A549 (cell line): ENCODE measurements around the gene ITGB7. TPM values are rescaled to one million over a fixed set of nuclear protein-coding genes. Genes with fewer than 3 reads are reported as not detected.
A peak's percentile ranks its signal among the peaks of the same experiment; 100 is the strongest.

ENCODE experiments used
- ATAC-seq, 2 experiments: fragments of 200-7000 bp in 1 of 2; fragments of >200 bp in 1 of 2; cut with Nextera tagmentation in 1 of 2; cut with Tn5 transposase in 1 of 2; 3 replicates each; pipeline versions ENCODE4 v1.8.0 to v1.9.1; 2018 to 2020; ENCODE audit warnings: mild to moderate bottlenecking in 1 of 2, moderate library complexity in 1 of 2
- CTCF ChIA-PET: fragments of 300-600 bp; sonication (Branson Sonifier 250); formaldehyde crosslinking; extraction: SDS; loops from one replicate; lab custom pipeline; 2021; ENCODE audit warnings: antibody characterized with exemption, inconsistent platforms; lab: Yijun Ruan, JAX
- POLR2A ChIA-PET: fragments of 350-600 bp; formaldehyde crosslinking; extraction: SDS; loops from one replicate; lab custom pipeline; 2021; ENCODE audit warnings: antibody characterized with exemption, inconsistent platforms; lab: Yijun Ruan, JAX
- DNase-seq, 2 experiments: peaks; one replicate each; pipeline versions ENCODE4 v3.0.0 to v3.0.0-alpha.2; 2011 to 2016; ENCODE audit warnings: low read depth in 1 of 2, low spot score in 1 of 2
- FAIRE-seq: peaks from 2 replicates; lab custom pipeline; 2011; peaks lifted over from hg19 to GRCh38; lab: Jason Lieb, UNC
- H3K27ac ChIP-seq, 2 experiments: fragments of >200 bp; sonication (Bioruptor Twin); formaldehyde crosslinking; 3 replicates each; pipeline ENCODE4 v1.5.1; 2016 to 2017
- H3K4me1 ChIP-seq: fragments of >200 bp; sonication (Bioruptor Twin); formaldehyde crosslinking; 3 replicates; pipeline ENCODE4 v1.6.1; 2016
- H3K4me2 ChIP-seq: fragments of >200 bp; sonication (Bioruptor Twin); formaldehyde crosslinking; 3 replicates; pipeline ENCODE4 v1.6.1; 2016
- H3K4me3 ChIP-seq: fragments of >200 bp; sonication (Bioruptor Twin); formaldehyde crosslinking; 3 replicates; pipeline ENCODE4 v1.5.1; 2016
- H3K9me3 ChIP-seq: fragments of >200 bp; sonication (Bioruptor Twin); formaldehyde crosslinking; 3 replicates; pipeline ENCODE4 v1.6.1; 2016
- BCL3 ChIP-seq: fragments of >200 bp; sonication (Bioruptor Twin); formaldehyde crosslinking; IDR thresholded peaks from 3 replicates; pipeline ENCODE4 v1.6.1; 2016
- CTCF ChIP-seq: fragments of >200 bp; sonication (Bioruptor Twin); formaldehyde crosslinking; IDR thresholded peaks from 3 replicates; pipeline ENCODE4 v1.5.1; 2016
- EHF ChIP-seq: fragments of 250-450 bp; sonication (Bioruptor Pico); IDR thresholded peaks from 2 replicates; pipeline ENCODE4 v1.5.0; 2020; ENCODE audit warnings: mild to moderate bottlenecking
- EP300 ChIP-seq, 2 experiments: fragments of >200 bp; sonication (Bioruptor Twin); formaldehyde crosslinking; IDR thresholded peaks; 2 replicates in 1 of 2; 3 replicates in 1 of 2; pipeline ENCODE4 v1.6.1; 2016 to 2017
- FOSB ChIP-seq: fragments of 250-450 bp; sonication (Bioruptor Pico); IDR thresholded peaks from 2 replicates; pipeline ENCODE4 v1.5.0; 2020; ENCODE audit warnings: mild to moderate bottlenecking, moderate library complexity
- FOSL2 ChIP-seq, 2 experiments: fragments of 450-650 bp in 1 of 2; fragments of >200 bp in 1 of 2; sonication (Bioruptor Twin) in 1 of 2; formaldehyde crosslinking; IDR thresholded peaks; 2 replicates each; pipeline versions ENCODE4 v1.5.0 to v1.6.1; 2016 to 2020; ENCODE audit warnings: mild to moderate bottlenecking in 1 of 2, moderate library complexity in 1 of 2
- GATA3 ChIP-seq: IDR thresholded peaks from 2 replicates; pipeline ENCODE4 v1.6.1; 2012; ENCODE audit warnings: borderline replicate concordance
- HDAC2 ChIP-seq: fragments of 200-600 bp; sonication (generic); IDR thresholded peaks from 2 replicates; pipeline ENCODE4 v1.6.1; 2016
- HOXA7 ChIP-seq: fragments of 250-450 bp; sonication (Bioruptor Pico); IDR thresholded peaks from 2 replicates; pipeline ENCODE4 v1.5.0; 2020; ENCODE audit warnings: mild to moderate bottlenecking, moderate library complexity
- KDM5A ChIP-seq: fragments of 200-600 bp; sonication (generic); IDR thresholded peaks from 2 replicates; pipeline ENCODE4 v1.6.1; 2016; ENCODE audit warnings: antibody characterized with exemption, mild to moderate bottlenecking
- MAX ChIP-seq: IDR thresholded peaks from 2 replicates; pipeline ENCODE4 v1.6.1; 2012
- NR3C1 ChIP-seq: fragments of >200 bp; sonication (Bioruptor Twin); formaldehyde crosslinking; IDR thresholded peaks from 3 replicates; pipeline ENCODE4 v1.6.1; 2017
- PHF8 ChIP-seq: fragments of 200-600 bp; sonication (generic); IDR thresholded peaks from 2 replicates; pipeline ENCODE4 v1.6.1; 2016; ENCODE audit warnings: low read depth, mild to moderate bottlenecking, antibody characterized with exemption, moderate library complexity, borderline replicate concordance
- POLR2A ChIP-seq: IDR thresholded peaks from 2 replicates; pipeline ENCODE4 v1.6.1; 2012; ENCODE audit warnings: mild to moderate bottlenecking, low read length
- RAD21 ChIP-seq, 2 experiments: fragments of >200 bp in 1 of 2; sonication (Bioruptor Twin) in 1 of 2; formaldehyde crosslinking in 1 of 2; IDR thresholded peaks in 1 of 2; conservative IDR thresholded peaks in 1 of 2; 2 replicates in 1 of 2; 3 replicates in 1 of 2; pipeline ENCODE4 v1.6.1; 2012 to 2018; ENCODE audit warnings: inconsistent platforms in 1 of 2
- RARB ChIP-seq: fragments of 250-450 bp; sonication (Bioruptor Pico); IDR thresholded peaks from 2 replicates; pipeline ENCODE4 v1.8.0; 2021; ENCODE audit warnings: mild to moderate bottlenecking, moderate library complexity
- REST ChIP-seq: fragments of 200-600 bp; sonication (generic); IDR thresholded peaks from 2 replicates; pipeline ENCODE4 v1.6.1; 2016; ENCODE audit warnings: antibody characterized with exemption, mild to moderate bottlenecking, moderate library complexity
- SMC3 ChIP-seq: fragments of >200 bp; sonication (Bioruptor Twin); formaldehyde crosslinking; IDR thresholded peaks from 3 replicates; pipeline ENCODE4 v1.6.1; 2018; ENCODE audit warnings: inconsistent platforms
- SREBF2 ChIP-seq: fragments of 450-650 bp; IDR thresholded peaks from 2 replicates; pipeline ENCODE4 v1.6.1; 2014; ENCODE audit warnings: mild to moderate bottlenecking, moderate library complexity
- USF2 ChIP-seq: fragments of 450-650 bp; IDR thresholded peaks from 2 replicates; pipeline ENCODE4 v1.6.1; 2014; ENCODE audit warnings: antibody characterized with exemption
- ZC3H11A ChIP-seq: fragments of 450-650 bp; IDR thresholded peaks from 2 replicates; pipeline ENCODE4 v1.6.1; 2014; ENCODE audit warnings: antibody characterized with exemption, mild to moderate bottlenecking
- ZNF302 ChIP-seq: fragments of 250-450 bp; sonication (Bioruptor Pico); IDR thresholded peaks from 2 replicates; pipeline ENCODE4 v1.9.0; 2021; ENCODE audit warnings: inconsistent platforms, mild to moderate bottlenecking, moderate library complexity
- WGBS: methylation state at CpG from one replicate; pipeline ENCODE4 v1.1.6; 2017; ENCODE audit errors: missing lambda C conversion rate; 5-methylcytosine and 5-hydroxymethylcytosine counted together
- polyA plus RNA-seq, 4 experiments: library from polyadenylated mRNA; depleted of rRNA in 3 of 4; stranded (reverse); fragments of >200 nt; fragmentation: RNase III in 1 of 4; extraction: RNeasy Plus Mini Kit Qiagen cat#74134 plus additional on column Dnase treatment in 1 of 4; gene quantifications; 2 replicates in 3 of 4; 3 replicates in 1 of 4; pipeline ENCODE4 v1.2.3, GENCODE V29; 2011 to 2017

ITGB7 gene
- polyA plus RNA-seq, 2 of the 4 experiments (the other 2 are of a cell fraction): 0.54 to 0.56 TPM

- POLR2A ChIA-PET: interaction anchor here (0.8 to 1.2 kb wide), 2 partner anchors 15 to 38 kb away, joined by 3 to 4 read pairs; partner anchors contain the start of gene ESPL1
- FAIRE-seq: no peak
Measured at GRCh38 chr12:53252349-53252916, 45.4 kb upstream of the ITGB7 start.

GRCh38 chr12:53251477-53252348 is 44.7 kb upstream of the ITGB7 start:
- Histone ChIP-seq H3K4me2 (peak overlapping the region; percentile 94), H3K4me3 (peak overlapping the region; percentile 90), H3K4me1 (peaks cover 16% of the 10 kb centered on the region), H3K9me3 (no peaks in the 10 kb centered on the region), H3K27ac (peak overlapping the region; percentile 91 to 94)
- no peak for FAIRE-seq
- CTCF ChIA-PET: interaction anchor here (0.6 to 12.8 kb wide), 29 partner anchors 9 to 260 kb away, joined by 3 to 216 read pairs (median 5); partner anchors contain the start of genes ESPL1 and ITGB7
- ATAC-seq: peak; percentile 90 to 92
- peak; percentile 83 to 87 for DNase-seq
- WGBS: 4% methylated on average over 20 of the region's 51 CpGs
- POLR2A ChIA-PET: interaction anchor here (1.0 to 1.4 kb wide), 3 partner anchors 31 to 48 kb away, joined by 4 to 15 read pairs (median 4); partner anchors contain the start of genes MYG1 and PFDN5
- TF ChIP-seq ZC3H11A (no peak), HDAC2 (no peak), RARB (CRISPR knock-in tag) (no peak), GATA3 (0 out of 2 replicates have a peak, but pooled peaks have one; percentile 26), USF2 (peak; percentile 84), EP300 (IDR thresholded peaks at IDR 0.05) (no peak), ZNF302 (CRISPR knock-in tag) (no peak), FOSB (CRISPR knock-in tag) (0 out of 2 replicates have a peak, but pooled peaks have one; percentile 51), RAD21 (conservative IDR thresholded peaks at IDR 0.05 in 1 of 2, IDR thresholded peaks at IDR 0.05 in 1 of 2) (peak; percentile 64 to 69), SREBF2 (no peak), PHF8 (peak; percentile 96), FOSL2 (IDR thresholded peaks at IDR 0.05) (no peak), FOSL2 (CRISPR knock-in tag; IDR thresholded peaks at IDR 0.05) (no peak), KDM5A (peak; percentile 93), SMC3 (peak; percentile 46), EHF (CRISPR knock-in tag) (no peak), POLR2A (peak; percentile 92), MAX (peak; percentile 69; the same call in 1 of the 2 replicates), BCL3 (peak; percentile 49; the same call in 1 of the 3 replicates), HOXA7 (CRISPR knock-in tag) (no peak), CTCF (peak; percentile 47), NR3C1 (no peak)

More at GRCh38 chr12:53252349-53252916, 45.4 kb upstream of the ITGB7 start:
- WGBS: 8% methylated on average over 19 of the region's 19 CpGs
- DNase-seq: peak in 1 of 2 experiments; percentile 27
- CTCF ChIA-PET: interaction anchor here (0.6 to 12.8 kb wide), 17 partner anchors 9 to 260 kb away, joined by 3 to 216 read pairs (median 8); partner anchors contain the start of genes ESPL1, ITGB7 and PFDN5
- TF ChIP-seq REST: no peak
- 0 out of 2 replicates have a peak, but pooled peaks have one; percentile 75 for TF ChIP-seq KDM5A
- TF ChIP-seq, all 56 proteins: peak for 1
- peaks cover 16% of the 10 kb centered on the region for H3K4me1 ChIP-seq
- H3K4me3 ChIP-seq: peak overlapping the region; percentile 90
- peak; percentile 3 to 38; a peak in 4 of 6 replicates for ATAC-seq
- peak overlapping the region; percentile 94 for H3K4me2 ChIP-seq
- peak overlapping the region; percentile 91 to 94 for H3K27ac ChIP-seq
- no peaks in the 10 kb centered on the region for H3K9me3 ChIP-seq
